RWPE1 (cell line): ENCODE measurements around the gene KIF4A.
"Not testable (repeated sequence)": the region's sequence is repeated elsewhere in the genome, so short reads cannot be mapped to it uniquely, and the experiment has no call there.

Experiments
- CTCF ChIA-PET: fragments of 350-600 bp; sonication (Branson Sonifier 250); formaldehyde crosslinking; extraction: SDS; loops from one replicate; lab custom pipeline; 2021; lab: Yijun Ruan, JAX
- POLR2A ChIA-PET: fragments of 400-600 bp; formaldehyde crosslinking; extraction: SDS; loops from one replicate; lab custom pipeline; 2020; ENCODE audit warnings: antibody characterized with exemption; ENCODE audit not compliant: low non-redundant PET; lab: Yijun Ruan, JAX
- DNase-seq: peaks from one replicate; pipeline ENCODE4 v3.0.0; 2012; ENCODE audit warnings: low spot score
- H3K27ac ChIP-seq: fragments of 450-650 bp; 2 replicates; pipeline ENCODE4 v1.5.1; 2017
- TF ChIP-seq, protein P1 (sequence below): fragments of 450-650 bp; conservative IDR thresholded peaks from 2 replicates; pipeline ENCODE4 v1.5.1; 2017; ENCODE audit warnings: low read depth, mild to moderate bottlenecking

KIF4A gene, protein sequence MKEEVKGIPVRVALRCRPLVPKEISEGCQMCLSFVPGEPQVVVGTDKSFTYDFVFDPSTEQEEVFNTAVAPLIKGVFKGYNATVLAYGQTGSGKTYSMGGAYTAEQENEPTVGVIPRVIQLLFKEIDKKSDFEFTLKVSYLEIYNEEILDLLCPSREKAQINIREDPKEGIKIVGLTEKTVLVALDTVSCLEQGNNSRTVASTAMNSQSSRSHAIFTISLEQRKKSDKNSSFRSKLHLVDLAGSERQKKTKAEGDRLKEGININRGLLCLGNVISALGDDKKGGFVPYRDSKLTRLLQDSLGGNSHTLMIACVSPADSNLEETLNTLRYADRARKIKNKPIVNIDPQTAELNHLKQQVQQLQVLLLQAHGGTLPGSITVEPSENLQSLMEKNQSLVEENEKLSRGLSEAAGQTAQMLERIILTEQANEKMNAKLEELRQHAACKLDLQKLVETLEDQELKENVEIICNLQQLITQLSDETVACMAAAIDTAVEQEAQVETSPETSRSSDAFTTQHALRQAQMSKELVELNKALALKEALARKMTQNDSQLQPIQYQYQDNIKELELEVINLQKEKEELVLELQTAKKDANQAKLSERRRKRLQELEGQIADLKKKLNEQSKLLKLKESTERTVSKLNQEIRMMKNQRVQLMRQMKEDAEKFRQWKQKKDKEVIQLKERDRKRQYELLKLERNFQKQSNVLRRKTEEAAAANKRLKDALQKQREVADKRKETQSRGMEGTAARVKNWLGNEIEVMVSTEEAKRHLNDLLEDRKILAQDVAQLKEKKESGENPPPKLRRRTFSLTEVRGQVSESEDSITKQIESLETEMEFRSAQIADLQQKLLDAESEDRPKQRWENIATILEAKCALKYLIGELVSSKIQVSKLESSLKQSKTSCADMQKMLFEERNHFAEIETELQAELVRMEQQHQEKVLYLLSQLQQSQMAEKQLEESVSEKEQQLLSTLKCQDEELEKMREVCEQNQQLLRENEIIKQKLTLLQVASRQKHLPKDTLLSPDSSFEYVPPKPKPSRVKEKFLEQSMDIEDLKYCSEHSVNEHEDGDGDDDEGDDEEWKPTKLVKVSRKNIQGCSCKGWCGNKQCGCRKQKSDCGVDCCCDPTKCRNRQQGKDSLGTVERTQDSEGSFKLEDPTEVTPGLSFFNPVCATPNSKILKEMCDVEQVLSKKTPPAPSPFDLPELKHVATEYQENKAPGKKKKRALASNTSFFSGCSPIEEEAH

GRCh38 chrX:70289793-70290770, at the start of gene KIF4A, which contains the start of gene PDZD11:
TSS of gene KIF4A (plus strand) at chrX:70290104. CDS start at chrX:70290459, 355 bp downstream.
TSS of gene PDZD11 (minus strand) at chrX:70289927. CDS start at chrX:70289341, 586 bp downstream.
- H3K27ac ChIP-seq = peak within 1 kb of the TSS; percentile 74
- TF ChIP-seq, protein P1, sequence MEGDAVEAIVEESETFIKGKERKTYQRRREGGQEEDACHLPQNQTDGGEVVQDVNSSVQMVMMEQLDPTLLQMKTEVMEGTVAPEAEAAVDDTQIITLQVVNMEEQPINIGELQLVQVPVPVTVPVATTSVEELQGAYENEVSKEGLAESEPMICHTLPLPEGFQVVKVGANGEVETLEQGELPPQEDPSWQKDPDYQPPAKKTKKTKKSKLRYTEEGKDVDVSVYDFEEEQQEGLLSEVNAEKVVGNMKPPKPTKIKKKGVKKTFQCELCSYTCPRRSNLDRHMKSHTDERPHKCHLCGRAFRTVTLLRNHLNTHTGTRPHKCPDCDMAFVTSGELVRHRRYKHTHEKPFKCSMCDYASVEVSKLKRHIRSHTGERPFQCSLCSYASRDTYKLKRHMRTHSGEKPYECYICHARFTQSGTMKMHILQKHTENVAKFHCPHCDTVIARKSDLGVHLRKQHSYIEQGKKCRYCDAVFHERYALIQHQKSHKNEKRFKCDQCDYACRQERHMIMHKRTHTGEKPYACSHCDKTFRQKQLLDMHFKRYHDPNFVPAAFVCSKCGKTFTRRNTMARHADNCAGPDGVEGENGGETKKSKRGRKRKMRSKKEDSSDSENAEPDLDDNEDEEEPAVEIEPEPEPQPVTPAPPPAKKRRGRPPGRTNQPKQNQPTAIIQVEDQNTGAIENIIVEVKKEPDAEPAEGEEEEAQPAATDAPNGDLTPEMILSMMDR = no peak
- ChIA-PET CTCF (no interaction called here), POLR2A (no interaction called here)
- peak; percentile 93 for DNase-seq

GRCh38 chrX:70240751-70241150, 49.2 kb upstream of the KIF4A start:
- no peak overlapping the region for H3K27ac ChIP-seq
- no peak for DNase-seq
- CTCF ChIA-PET = no interaction called here
- POLR2A ChIA-PET = no interaction called here
- TF ChIP-seq, protein P1 = no peak

DNA sequence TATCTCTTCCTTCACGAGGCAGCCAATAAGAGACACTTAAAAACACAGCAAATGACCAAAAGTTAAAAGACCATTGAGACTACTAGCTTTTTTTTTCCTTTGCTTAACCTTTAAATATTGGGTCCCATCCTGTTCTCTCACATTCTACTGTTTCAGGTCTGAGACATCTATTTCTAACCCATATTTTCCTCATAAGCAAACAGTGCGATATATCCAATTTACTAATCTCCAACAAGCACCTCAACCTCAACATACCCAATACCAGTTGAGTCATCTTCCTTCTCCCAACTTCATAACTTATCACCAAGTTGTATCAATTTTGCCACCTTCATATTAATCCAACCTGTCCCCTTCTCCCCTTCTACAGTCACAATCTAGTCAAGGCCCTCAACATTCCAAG, 48.4 kb upstream of the KIF4A start:
- H3K27ac ChIP-seq = no peak overlapping the region
- ChIA-PET CTCF (no interaction called here), POLR2A (no interaction called here)
- TF ChIP-seq, protein P1 = no peak
- DNase-seq = no peak

DNA sequence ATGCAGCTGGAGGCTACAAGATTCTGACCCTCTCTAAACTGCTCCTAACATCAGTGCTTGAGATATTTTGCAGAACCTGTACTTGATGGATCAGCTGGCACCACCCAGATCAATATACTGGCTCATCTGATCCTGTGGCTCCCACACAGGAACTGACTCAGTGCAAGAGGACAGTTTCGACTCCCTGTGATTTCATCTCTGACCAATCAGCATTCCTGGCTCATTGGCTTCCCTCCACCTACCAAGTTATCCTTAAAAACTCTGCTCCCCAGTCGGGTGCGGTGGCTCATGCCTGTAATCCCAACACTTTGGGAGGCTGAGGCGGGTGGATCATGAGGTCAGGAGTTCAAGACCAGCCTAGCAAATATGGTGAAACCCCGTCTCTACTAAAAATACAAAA, 46.3 kb upstream of the KIF4A start:
- POLR2A ChIA-PET, DNase-seq, CTCF ChIA-PET, H3K27ac ChIP-seq: not testable (repeated sequence)

DNA sequence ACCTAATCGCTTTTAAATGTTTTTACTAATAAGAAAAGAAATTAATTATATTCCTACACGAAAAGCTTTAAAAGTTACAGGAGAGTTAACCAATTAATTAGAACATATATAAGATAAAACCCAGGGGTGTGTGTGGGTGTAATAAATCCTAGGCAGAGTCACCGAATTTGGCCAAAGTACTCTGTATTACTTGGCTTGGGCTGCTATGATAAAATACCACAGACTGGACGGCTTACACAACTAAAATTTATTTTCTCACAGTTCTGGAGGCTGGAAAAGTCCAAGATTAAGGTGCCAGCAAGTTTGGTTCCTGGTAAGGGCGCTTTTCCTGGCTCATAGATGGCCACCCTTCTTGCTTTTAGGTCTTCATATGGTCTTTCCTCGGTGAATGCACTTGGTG, 45.0 kb upstream of the KIF4A start:
- ChIA-PET CTCF (no interaction called here), POLR2A (no interaction called here)
- H3K27ac ChIP-seq = no peak overlapping the region
- no peak for DNase-seq
- TF ChIP-seq, protein P1 = no peak

GRCh38 chrX:70247252-70247651, 42.7 kb upstream of the KIF4A start:
- TF ChIP-seq, protein P1 = no peak
- no peak for DNase-seq
- H3K27ac ChIP-seq = no peak overlapping the region
- CTCF ChIA-PET = no interaction called here
- POLR2A ChIA-PET = no interaction called here
